A172 (cell line): ENCODE measurements around the gene DUSP2. TPM values are rescaled to one million over a fixed set of nuclear protein-coding genes. Genes with fewer than 3 reads are reported as not detected.

Source experiments
- DNase-seq: peaks from one replicate; pipeline ENCODE4 v3.0.0-alpha.2; 2015; ENCODE audit warnings: low spot score
- total RNA-seq: library from RNA; depleted of rRNA; stranded (reverse); fragments of >200 nt; shearing (Covaris generic); gene quantifications from 2 replicates; pipeline ENCODE4 v1.2.3, GENCODE V29; 2014; rRNA removed

Gene DUSP2, protein sequence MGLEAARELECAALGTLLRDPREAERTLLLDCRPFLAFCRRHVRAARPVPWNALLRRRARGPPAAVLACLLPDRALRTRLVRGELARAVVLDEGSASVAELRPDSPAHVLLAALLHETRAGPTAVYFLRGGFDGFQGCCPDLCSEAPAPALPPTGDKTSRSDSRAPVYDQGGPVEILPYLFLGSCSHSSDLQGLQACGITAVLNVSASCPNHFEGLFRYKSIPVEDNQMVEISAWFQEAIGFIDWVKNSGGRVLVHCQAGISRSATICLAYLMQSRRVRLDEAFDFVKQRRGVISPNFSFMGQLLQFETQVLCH
- 0.05 TPM in 1 of 2 replicates, not detected in the other for total RNA-seq

DNA sequence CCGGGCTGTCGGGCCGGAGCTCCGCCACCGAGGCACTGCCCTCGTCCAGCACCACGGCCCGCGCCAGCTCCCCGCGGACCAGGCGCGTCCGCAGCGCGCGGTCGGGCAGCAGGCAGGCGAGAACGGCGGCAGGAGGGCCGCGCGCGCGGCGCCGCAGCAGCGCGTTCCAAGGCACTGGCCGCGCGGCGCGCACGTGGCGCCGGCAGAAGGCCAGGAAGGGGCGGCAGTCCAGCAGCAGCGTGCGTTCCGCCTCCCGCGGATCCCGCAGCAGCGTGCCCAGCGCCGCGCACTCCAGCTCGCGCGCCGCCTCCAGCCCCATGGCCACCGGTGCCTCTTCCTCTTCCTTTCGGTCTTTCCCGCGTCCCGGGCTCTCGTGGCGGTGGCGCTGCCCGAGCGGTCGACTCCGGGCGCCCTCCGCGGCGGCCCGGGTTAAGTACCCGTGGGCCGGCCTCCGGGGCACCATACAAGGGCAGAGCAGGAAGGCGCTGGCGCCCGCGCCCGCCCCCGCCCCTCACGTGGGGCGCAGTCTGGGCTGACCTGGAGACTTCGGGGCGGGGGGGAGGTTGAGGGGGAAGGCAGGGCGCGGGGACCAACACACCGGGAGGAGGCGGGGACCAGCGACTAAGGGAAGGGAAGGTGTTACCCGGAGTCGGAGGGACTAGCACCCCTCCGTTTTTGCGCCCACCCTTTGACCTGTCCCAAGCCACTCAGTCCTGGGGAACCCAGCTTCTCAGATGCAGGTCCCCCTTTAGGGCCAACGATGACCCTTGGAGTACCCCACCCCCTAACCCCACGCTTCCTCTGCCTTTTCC lies at the start of gene DUSP2:
TSS of gene DUSP2 (minus strand) at position 405 of the 812 bp plus-strand sequence. CDS start at position 319, 86 bp downstream.
- no peak for DNase-seq

DNA sequence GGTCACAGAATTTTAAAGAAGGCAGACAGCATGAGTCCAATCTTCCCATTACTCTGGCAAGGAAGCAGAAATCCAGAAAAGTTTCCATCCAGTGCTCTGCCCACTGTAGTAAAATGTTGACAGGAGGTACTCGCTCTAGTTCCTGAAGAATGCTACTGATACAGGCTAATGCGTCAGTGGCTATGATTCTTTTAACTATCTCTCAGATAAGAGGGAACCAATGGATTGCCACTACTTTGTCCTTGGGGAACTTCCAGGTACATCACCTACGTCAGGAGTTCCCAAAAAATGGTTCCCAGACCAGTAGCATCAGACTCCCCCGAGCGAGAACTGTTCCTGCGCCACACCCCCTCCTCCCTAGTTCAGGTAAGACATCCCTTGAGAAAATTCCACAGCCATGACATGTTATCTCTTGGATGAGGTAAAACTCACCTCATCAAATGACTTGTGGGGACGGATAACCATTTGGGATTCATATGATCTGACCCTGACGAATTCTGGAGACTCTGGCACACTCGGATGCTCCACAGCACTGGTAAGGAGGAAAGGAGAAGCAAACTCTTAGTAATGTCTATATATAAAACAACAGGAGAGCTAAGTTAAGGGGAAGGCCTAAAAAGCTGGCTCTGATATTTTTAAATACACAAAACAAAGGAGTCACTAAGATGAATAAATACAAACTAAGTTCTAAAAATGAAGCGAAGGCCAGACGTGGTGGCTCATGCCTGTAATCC lies 46.9 kb upstream of the DUSP2 start:
- DNase-seq, result no peak

DNA sequence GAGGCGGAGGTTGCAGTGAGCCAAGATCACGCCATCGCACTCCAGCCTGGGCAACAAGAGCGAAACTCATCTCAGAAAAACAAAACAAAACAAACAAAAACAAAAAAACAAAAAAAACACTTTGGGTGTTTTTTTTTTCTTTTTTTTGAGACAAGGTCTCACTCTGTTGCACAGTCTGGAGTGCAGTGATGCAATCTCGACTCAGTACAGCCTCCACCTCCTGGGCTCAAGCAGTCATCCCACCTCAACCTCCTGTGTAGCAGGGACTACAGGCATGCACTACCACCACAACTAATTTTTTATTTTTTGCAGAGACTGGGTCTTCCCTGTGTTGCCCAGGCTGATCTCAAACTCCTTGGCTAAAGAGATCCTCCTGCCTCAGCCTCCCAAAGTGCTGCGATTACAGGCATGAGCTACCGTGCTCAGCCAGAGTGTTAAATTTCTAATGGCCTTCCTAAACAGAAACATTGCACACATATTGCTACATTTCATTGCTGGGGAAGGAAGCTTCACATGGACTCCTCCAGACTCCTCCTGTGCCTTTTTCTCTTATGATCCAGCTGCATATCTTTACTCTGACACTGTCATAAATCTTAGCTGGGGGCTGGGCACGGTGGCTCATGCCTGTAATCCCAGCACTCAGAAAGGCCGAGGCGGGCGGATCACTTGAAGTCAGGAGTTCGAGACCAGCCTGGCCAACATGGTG lies 43.7 kb upstream of the DUSP2 start:
- no peak for DNase-seq

- DNase-seq, result no peak
Measured at GRCh38 chr2:96186562-96186961, 41.3 kb upstream of the DUSP2 start.

GRCh38 chr2:96185516-96185915 lies 40.3 kb upstream of the DUSP2 start:
- DNase-seq, result no peak

- no peak for DNase-seq
Measured at GRCh38 chr2:96184989-96185388, 39.7 kb upstream of the DUSP2 start.

DNA sequence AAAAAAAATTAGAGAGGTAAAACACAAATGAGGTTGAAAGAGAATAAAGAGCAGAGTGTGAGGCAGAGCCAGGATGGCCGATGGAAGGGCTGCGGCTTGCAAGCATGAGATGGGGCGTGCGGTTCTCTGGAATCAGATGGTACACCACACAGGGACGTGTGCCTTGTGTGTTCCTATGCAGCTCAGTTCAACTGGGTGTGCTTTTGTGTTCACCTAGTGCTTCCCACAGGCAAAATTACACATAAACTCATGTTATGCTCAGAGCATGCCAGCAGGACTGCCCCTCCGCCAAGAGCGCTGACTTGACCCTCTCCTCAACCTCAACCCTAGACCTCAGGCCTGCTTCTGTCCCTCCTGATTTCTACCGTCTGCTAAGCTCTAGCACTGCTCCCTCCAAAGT lies 38.9 kb upstream of the DUSP2 start:
- no peak for DNase-seq

- DNase-seq, result no peak
Measured at GRCh38 chr2:96181529-96181928, 36.3 kb upstream of the DUSP2 start.

DNA sequence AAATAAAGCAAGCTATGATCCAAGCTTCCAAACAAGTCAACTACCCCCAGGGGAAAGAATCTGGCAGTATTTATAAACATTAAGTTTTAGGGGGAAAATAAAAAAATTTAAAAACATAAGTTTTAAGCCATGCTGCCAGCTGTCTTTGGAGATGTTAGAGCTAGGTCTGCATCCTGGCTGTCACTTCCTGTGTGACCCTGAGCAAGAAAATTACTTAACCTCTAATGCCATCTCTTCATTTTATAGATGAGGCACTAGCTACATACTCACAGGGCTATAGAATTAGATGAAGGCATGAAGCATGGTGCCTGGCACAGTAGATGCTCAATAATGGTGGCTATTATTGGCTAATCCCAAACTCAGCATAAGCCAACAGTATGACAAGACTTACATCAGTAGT lies 35.3 kb upstream of the DUSP2 start:
- no peak for DNase-seq

DNA sequence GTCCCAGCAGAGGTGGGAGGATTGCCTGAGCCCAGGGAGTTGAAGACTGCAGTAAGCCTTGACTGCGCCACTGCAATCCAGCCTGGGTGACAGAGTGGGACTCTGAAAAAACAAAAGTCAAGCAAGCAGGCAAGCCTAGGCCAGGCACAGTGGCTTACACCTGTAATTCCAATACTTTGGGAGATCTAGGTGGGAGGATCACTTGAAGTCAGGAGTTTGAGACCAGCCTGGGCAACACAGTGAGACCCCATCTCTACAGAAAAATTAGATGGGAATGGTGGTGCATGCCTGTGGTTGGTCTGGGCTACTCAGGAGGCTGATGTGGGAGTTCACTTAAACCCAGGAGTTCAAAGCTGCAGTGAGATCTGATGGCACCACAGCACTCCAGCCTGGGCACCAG lies 34.8 kb upstream of the DUSP2 start:
- DNase-seq, result no peak

DNA sequence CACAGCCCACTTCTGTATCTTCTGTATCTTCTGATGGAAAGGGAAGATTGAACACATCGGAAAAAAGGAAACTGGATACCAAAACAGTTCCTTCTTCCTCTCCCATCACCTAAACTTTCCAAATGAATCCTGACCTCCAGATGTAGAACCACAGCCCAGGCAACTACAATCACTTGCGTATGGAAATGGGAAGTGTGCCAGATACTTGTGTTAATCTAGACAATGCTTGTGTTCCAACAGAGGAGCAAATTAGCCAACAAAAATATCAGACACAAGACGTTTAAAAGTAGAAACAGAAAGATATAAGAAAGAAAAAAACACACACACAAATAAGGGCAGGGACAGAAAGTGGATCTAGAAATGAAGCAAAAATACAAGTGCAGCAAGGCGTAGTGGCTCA lies 31.4 kb upstream of the DUSP2 start:
- no peak for DNase-seq

- DNase-seq, result peak; percentile 42
Measured at GRCh38 chr2:96175951-96176350, 30.7 kb upstream of the DUSP2 start.

DNA sequence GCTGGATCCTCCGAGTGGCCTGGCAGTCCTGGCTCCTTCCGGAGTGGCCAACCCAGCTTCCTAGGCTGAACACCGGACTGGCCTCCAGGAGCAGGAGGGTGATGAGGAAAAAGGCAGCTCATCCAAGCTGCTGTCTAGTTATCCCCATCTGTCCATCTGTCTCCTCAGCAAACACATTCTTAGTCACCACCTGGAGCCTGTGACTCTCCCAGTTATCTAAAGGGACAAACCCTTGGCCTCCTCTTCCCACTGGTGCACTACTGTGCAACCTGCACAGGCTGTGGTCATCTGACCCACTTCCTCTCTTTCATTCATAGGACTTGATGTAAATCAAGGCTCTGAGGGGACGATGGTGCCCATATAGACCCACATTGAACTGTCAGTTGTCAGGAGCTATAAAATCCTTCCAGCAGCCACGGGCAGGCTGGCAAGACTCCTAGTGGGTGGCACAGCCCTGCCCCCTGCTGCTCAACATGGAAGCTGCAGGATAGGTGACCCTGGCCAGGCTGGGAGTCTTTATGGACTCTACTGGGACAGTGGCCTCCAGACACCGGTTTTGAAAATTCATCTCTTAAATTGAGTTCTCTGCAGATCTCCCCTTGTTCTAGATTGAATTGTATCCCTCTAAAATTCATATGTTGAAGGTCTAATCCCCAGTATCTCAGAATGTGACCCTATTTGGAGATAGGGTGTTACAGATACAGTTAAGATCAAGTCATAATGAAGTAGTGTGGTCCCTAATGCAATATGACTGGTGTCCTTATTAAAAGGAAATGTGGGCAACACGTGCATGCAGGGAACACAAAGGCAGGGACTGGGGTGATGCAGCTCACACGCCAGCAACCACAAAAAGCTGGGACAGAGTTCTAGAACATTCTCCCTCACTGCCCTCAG lies 29.3 kb upstream of the DUSP2 start:
- DNase-seq, result peak; percentile 57

- DNase-seq, result no peak
Measured at GRCh38 chr2:96171831-96172230, 26.6 kb upstream of the DUSP2 start.

DNA sequence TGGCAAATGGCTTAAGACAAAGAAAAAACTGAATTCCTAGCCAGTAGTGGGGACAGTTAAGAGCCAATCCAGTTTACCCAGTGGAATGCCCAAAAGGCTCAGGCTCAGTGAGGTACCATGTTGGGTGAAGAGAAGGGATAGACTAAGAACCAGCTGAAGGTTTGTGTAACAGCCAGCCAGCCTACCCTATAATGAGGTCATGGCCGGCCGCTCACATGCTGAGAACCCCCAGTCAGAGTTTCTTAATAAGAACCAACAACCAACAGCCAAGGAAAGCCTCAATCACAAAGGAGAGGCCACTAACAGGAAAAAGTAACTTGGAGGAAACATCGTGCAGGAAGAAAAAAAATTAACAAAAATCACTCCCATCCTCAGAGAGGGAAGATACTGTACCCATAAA lies 25.4 kb upstream of the DUSP2 start:
- no peak for DNase-seq

DNA sequence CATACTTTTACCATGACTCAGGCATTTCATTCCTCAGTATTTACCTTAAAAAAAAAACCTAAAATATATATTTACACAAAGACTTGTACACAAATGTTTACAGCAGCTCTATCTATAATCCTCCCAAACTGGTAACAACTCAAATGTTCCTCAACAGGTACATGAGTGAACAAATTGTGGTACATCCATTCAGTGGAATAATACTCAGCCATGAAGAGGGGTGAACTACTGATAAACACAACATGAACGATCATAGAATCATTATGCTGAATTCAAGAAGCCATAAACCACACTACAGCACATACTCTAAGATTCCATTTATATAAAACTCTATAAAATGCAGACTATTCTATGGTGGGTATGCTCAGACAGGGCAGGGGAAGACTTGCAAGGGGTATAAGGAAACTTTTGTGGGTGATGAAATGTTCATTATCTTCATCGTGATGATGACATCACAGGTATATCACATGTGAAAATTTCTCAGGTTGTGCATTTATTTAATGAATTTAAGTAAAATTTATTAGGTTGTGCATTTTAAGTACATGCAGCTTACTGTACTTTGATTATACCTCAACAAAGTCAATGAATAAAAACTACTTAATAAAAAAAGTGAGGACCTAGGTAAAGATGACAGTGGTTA lies 24.7 kb upstream of the DUSP2 start:
- DNase-seq, result no peak

GRCh38 chr2:96167407-96168013 lies 22.3 kb upstream of the DUSP2 start:
- DNase-seq, result peak; percentile 51

- DNase-seq, result no peak
Measured at GRCh38 chr2:96164459-96165184, 19.4 kb upstream of the DUSP2 start.

- no peak for DNase-seq
Measured at GRCh38 chr2:96163768-96164429, 18.7 kb upstream of the DUSP2 start.
